HG03460 (cell line): ENCODE measurements around the gene GTF2A2.
"Not testable (repeated sequence)": the region's sequence is repeated elsewhere in the genome, so short reads cannot be mapped to it uniquely, and the experiment has no call there.

ENCODE experiments used
- ATAC-seq: cut with Tn5 transposase; IDR thresholded peaks from one replicate; pipeline ENCODE4 v1.9.1; 2021; ENCODE audit not compliant: unreplicated experiment

GTF2A2 gene

DNA sequence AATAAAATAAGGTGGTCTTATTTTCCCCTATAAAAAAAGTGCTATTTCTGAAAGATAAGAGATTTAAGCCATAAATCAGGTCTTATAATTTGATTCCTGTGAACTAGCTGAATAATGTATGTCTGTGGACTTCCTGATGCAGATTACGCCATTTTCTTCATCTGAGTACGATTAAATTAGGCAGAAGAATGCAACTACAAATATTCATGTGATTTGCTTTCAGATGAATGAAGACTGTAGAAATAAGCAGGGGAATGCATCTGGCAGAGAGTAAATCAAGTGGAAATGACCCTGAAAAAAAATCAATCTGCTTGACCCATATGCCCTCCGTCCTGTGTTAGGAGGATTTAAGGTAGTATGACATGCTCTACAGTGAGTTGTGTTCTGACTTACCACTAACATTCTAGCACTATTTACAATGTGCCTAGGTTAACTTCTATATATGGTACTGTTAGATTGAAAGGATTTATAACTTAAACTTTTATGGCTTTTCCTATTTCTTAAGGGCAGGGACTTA lies 17.1 kb upstream of the GTF2A2 start:
- ATAC-seq, result no peak

DNA sequence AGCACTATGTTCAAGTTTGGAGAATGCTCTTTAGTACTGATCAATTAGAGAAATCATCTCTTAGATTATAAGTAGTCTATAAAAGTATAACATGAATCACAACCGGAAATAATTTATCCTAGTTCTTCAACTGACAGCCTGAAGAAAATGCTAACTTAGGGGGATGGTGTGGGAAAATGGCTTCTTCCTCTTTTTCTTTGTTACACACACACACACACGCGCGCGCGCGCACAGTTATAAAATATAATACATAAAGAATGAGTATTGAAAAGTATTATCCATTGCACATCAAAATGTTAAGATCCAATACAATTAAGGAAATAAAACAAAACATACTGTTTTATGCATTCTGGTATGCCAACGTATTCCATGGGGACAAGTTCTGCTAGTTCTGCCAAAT lies 11.2 kb upstream of the GTF2A2 start:
- ATAC-seq, result no peak

DNA sequence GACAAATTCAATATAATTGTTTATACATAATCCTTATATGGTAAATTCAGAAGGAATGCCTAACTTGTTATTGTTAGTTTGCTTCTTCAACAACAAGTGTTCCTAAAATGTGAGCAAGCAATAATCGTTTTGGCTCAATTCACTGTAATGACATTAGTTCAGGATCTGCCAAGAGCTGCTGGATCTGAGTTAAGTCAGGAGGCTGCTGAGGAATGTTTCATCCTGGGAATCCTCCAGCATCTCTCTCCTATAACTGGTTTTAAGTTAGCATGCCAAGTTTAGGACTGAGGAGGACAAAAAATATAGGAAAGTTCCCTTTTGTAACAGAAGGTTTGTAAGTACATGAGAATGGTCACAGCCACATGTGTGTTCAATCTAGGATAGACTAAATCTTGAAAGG lies 4.9 kb upstream of the GTF2A2 start:
- no peak for ATAC-seq

DNA sequence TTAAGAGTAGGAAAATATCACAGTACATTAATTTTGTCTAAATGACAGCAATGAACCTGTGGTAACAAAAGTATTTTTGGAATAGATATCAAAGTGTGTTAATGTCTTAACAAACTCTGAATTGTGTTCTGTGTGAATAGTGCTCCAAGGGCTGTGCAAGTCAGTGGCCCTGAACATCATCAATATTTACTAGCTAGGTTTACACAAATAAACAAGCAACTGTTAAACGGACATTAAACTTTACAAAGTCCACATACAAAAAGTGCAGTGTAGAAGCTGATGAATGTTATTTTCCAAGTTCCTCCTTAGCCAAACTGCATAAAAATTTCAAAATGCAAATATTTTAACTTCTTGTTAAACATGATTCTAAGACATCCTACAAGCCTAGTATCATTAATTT lies 2.1 kb upstream of the GTF2A2 start:
- no peak for ATAC-seq

DNA sequence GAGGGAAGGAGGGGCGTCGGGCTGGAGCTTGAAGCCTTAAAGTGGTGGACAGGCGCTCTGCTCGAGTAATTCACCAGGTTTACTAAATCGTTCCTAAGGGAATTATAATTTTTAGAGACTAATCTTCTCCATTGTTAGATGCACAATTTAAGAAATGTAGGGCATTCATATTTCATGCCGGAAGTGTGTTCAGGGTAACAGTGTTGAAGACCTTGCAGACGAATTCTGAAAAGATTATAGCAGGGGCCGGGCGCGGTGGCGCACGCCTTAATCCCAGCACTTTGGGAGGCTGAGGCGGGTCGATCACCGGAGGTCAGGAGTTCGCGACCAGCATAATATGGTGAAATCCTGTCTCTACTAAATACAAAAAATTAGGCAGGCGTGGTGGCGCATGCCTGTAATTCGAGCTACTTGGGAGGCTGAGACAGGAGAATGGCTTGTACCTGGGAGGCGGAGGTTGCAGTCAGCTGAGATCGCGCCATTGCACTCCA lies 365 bp upstream of the GTF2A2 start:
- ATAC-seq, result peak; percentile 6

DNA sequence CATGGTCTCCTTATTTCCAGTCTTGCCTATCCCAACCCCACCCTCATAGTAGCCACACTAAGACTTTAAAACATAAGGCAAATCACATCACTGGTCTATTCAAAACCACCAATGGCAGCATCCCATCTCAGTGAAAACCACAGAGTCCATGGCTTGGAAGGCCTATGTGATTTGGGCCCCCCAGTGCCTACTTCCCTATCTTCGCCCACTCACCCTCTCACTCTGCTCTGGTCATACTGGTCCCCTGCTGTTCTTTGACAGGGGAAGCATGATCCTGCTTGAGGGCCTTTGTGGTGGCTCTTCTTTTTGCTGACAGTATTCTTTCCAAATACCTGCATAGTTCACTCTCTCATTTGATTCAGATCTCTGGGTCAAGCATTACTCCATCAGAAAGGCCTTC lies 3.3 kb downstream of the GTF2A2 start:
- no peak for ATAC-seq

DNA sequence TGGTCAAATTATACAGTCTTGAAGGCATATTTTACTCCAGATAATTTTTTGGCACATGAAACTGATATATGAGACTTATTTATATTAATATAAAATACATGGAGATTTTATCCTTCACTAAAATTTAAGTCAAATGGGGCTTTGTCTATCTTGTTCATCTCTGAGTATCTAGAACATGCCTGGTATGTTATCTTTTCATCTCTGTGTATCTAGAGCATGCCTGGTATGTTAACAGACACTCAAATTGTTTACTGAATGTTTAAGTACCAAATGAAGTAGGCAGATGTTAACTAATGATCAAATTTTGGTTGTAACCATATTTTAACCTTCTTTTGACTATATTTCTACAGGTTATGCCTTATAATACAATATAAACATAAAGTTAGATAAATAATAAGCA lies 7.7 kb downstream of the GTF2A2 start:
- no peak for ATAC-seq

DNA sequence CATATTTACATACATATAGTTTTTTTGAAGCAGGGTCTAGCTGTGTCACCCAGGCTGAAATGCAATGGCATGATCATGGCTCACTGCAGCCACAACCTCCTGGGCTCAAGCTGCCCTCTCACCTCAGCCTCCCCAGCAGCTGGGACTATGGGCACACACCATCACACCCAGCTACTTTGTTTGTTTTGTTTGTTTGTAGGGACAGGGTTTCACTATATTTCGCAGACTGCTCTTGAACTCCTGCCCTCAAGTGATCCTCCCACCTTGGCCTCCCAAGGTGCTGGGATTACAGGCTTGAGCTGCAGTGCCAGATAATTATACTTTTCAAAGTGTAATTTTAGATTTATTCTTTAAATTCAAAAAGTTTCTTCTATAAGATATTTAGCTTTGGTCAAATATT lies 10.2 kb downstream of the GTF2A2 start:
- no peak for ATAC-seq

DNA sequence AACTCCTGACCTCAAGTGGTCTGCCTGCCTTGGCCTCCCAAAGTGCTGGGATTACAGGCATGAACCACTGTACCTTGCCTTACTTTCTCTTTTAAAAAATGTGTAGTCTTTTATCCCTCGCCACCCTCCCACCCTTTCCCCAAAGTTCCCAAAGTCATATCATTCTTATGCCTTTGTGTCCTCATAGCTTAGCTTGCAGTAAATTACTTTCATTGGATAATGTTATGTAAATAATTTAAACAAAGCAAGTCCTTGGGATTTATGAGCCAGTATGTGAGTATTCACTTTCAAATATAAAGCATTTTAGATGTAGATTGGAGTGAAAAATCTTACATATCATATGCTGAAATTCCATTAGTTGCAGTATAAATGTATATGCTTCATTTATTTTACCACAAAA lies 11.0 kb downstream of the GTF2A2 start:
- ATAC-seq, result no peak

DNA sequence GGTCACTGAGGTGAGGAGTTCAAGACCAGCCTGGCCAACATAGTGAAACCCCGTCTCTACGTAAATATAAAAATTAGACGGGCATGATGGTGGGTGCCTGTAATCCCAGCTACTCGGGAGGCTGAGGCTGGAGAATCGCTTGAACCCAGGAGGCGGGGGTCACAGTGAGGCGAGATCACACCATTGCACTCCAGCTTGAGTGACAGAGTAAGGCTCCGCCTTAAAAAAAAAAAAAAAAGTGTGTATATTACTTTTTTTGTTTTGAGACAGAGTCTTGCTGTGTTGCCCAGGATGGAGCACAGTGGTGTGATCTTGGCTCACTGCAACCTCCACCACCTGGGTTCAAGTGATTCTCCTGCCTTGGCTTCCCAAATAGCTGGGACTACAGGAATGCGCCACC lies 11.5 kb downstream of the GTF2A2 start:
- ATAC-seq, result not testable (repeated sequence)

DNA sequence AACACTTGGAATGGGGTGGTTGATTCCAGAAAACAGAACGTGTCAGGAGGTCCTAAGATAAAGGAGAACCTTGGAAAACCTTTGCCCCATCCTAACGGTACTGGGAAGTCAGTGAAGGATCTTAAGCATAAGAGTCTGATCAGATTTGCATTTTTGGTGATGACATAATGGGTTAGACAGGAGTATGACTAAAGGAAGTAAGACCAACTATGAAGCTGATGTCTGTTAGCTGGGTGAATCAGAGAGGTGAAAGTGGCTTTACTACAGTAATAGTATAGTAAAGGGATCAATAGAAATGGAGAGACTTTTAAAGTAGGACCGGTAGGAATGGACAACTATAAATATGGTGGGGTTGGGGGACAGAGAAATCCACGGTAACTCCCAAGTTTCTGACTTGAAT lies 12.6 kb downstream of the GTF2A2 start:
- no peak for ATAC-seq

DNA sequence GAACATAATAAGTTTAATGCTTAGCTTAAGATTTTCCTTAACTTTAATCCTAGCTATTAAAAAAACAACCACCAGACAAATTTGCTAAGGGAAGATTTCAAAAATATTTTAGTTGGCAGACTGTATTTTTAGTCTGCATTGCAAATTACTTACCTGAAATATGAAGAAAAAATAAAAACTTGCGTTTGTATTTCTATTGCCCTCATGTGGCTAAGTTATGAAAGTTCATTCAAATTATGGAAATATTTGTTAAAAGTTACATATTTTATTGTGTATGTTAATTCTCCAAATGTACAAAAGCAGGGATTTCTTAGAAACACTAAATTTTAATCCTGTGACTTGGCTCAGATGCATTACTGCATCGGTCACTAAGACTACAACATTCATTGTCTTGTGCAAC lies 15.0 kb downstream of the GTF2A2 start:
- ATAC-seq, result no peak

DNA sequence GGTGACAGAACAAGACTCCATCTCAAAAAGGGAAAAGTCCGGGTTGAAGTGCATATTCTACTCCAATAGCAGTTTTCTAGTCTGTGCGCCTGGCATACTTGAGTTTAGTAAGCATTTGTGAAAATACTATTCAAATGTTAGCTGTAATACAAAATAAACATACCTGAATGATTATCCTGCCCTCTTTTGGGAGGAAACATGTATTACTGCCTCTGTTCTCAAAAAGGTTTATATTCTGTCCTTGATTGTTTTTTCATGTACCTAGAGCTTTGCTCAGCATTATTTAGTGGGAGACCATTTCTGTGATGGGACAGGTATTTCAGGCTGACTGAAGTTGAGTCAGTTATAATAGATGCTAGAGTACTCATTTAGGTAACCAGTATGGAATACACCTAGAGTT lies 19.8 kb downstream of the GTF2A2 start:
- not testable (repeated sequence) for ATAC-seq

DNA sequence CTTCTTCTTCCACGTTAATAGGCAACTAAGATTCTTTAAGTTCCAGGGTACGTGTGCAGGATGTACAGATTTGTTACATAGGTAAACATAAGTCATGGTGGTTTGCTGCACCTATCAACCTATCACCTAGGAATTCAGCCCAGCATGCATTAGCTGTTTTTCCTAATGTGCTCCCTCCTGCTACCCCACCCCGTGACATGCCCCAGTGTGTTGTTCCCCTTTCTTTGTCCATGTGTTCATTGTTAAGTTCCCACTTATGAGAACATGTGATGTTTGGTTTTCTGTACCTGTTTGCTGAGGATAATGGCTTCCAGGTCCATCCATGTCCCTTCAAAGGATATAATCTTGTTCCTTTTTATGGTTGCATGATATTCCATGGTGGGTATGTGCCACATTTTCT lies 21.1 kb downstream of the GTF2A2 start:
- ATAC-seq, result no peak

DNA sequence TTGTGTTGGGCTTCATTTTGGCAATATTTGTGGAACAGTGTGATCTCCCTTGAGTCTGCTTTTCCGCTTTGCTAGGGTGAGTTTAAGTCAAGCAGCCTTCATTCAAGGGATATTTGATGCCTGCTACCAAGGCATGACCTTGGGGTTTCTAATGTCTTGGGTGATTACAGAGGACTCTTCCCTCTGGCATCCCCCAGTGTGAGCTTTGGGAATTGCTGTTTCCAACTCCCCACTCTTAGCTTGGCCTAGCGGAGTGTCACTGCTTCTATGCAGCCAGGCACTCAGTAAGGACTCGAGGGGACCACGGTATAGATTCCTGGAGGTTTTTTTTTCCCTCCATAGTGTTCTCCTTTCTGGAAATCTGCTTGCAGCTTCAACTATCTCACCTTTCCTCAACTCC lies 24.6 kb downstream of the GTF2A2 start:
- no peak for ATAC-seq

DNA sequence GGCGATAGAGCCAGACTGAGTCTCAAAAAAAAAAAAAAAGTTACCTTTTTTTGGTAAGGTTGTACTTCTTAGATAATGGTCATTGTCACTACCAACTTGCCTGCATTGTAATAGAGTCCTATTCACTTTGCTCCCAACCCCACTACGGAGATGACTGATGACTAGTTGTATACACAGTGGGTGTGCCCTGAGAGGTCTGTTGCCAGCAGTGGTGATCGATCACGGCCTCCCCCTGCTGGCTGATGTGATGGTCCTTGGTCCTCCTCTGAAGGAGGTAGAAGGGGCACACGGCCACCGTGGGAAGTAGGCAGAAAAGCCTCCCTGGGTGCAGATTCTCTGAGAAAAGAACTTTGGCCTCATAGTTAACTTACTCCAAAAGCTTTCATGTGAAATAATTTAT lies 35.0 kb downstream of the GTF2A2 start:
- no peak for ATAC-seq

DNA sequence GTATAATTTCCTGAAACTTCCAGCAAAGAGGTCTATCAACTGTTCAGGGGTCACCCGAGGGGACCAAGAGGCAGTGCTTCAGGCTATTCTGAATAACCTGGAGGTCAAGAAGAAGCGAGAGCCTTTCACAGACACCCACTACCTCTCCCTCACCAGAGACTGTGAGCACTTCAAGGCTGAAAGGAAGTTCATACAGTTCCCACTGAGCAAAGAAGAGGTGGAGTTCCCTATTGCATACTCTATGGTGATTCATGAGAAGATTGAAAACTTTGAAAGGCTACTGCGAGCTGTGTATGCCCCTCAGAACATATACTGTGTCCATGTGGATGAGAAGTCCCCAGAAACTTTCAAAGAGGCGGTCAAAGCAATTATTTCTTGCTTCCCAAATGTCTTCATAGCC lies 38.9 kb downstream of the GTF2A2 start:
- ATAC-seq, result no peak

DNA sequence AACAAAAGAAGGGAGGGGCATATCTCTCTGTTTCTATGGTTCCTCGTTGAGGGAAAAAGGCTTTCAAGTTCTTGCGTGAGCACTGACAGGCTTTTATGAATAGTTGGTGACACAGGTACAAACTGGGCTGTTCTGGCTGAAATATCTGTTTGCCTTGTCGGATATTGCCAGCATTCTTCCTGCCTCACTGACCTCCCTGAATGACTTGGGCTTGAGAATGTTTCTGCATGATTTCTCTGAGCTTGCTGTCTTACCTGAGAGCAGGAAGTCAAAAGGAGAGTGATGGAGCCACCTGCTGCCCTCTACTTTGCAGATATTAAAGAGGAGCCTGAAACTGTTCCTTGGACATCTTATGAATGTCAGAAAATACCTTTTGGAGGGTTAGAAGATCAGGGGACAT lies 40.9 kb downstream of the GTF2A2 start:
- no peak for ATAC-seq

DNA sequence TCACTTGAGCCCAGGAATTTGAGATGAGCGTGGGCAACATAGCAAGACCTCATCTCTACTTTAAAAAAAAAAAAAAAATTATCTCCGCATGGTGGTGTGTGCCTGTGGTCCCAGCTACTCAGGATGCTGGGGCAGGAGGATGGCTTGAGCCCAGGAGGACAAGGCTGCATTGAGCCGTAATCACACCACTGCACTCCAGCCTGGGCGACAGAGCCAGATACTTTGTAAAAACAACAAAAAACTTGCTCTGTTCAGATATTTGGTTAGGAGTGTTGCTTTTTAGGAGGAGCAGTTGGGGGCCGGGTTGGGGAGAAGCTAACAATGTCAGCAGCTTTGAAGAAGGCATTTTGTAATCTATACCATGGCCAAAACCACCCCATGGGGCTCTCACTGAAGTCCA lies 41.7 kb downstream of the GTF2A2 start:
- no peak for ATAC-seq

DNA sequence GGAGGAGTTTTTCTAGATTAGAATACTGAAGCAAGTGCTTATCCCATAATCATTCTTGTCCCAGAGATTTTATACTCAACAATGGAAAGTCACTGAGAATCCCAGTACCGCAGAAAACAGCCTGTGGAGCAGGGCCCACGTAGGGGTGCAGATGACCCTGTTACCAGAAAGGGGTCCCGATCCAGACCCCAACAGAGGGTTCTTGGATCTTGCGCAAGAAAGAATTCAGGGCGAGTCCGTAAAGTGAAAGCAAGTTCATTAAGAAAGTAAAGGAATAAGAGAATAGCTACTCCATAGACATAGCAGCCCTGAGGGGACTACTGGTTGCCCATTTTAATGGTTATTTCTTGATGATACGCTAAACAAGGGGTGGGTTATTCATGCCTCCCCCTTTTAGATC lies 43.2 kb downstream of the GTF2A2 start:
- ATAC-seq, result no peak

DNA sequence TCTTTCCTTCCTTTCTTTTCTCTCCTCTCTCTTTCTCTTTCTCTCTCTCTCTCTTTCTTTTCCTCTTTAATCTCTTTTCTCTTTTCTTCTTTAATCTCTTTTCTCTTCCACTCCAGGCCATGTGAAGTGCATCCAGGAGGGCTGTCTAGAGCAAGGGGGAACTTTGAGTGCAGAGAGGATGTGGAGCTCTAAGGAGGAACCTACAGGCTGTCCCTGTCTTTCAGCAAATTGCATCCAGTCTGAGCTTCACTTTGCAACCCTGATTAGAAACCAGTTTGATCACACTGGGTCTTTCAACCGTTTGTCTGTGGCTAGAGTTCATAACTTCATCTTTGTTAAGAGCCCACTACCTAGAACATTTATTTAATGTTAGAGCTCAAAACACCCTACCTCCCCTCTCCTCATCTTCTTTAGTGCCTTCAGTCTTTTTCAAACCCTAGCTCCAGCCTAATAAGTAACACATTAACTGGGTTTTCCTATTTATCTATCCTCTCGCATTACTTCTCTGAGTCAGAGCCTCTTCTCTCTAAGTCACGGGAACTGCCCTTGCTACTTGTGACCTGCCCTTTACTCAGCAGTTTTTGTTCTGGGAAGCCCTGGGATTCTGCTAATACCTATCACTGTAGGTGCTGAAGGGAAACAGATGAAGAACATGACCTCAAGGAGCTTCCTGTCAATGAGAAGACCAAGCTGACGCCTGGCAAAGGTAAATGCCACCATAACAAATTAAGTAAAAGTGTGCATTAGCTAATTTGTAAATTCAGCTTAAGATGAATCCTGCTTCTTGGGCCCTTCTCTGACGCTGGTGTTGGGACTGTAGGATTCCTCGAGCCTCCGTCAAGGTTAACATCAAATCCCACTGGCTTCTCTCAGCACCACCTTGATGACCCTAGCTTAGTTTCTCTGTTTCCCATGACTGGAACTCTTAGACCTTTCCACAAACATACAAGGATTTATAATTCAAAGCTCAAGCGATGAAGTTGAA lies 45.7 kb downstream of the GTF2A2 start, which contains the start of gene GCNT3:
Gene GCNT3, plus strand, starts transcription at position 508 of the 985 bp plus-strand sequence. CDS start 6,456 bp downstream, outside the sequence.
- ATAC-seq, result no peak
